Heart left ventricle (tissue), 13 donors: ENCODE results near the gene SUSD4.

Experiments used
- CTCF ChIP-seq, 12 donors: fragments of 200-600 bp; sonication (generic) in 4 of 12; IDR thresholded peaks; one replicate each; pipeline versions ENCODE4 v1.5.0 to v1.8.0; 2018 to 2022; ENCODE audit warnings: antibody characterized with exemption in 12 of 12, mild to moderate bottlenecking in 5 of 12
- POLR2A ChIP-seq, 2 donors: fragments of 450-650 bp; IDR thresholded peaks; one replicate each; pipeline ENCODE4 v1.6.1; 2017; ENCODE audit warnings: antibody characterized with exemption in 2 of 2, mild to moderate bottlenecking in 2 of 2, moderate library complexity in 2 of 2
- donor health status: ischemic (EF 13 %, LVEDD 7.1; RV severe dilation, severe dysfunction).
- donor health status: DM: no; HTN: yes; CAD: no.
- donor health status: DM: no; HTN: no; CAD: no.
- donor health status: ischemic (EF 25% LVEDD 6.9; RV normal size, moderate dysfunction).
- donor health status: ischemic (EF 25% LVEDD 5.7; RV mildly dilated, moderate dysfunction).
- donor health status: ischemic (EF 35%, LVEDD 5.7; RV mildly dilated, moderate dysfunction).
- donor health status: nonischemic (EF 11% LVEDD 7.7; RV severe dilation, severe dysfunction).
- donor health status: DM: yes; HTN: yes; CAD: no.
- donor health status: PGD.
- donor health status: ischemic (EF 29% LVEDD 5.4; RV normal size, mild dysfunction).
- donor health status: nonischemic (EF 23%, LVEDD 6.1; RV moderate dilation, normal function).

DNA sequence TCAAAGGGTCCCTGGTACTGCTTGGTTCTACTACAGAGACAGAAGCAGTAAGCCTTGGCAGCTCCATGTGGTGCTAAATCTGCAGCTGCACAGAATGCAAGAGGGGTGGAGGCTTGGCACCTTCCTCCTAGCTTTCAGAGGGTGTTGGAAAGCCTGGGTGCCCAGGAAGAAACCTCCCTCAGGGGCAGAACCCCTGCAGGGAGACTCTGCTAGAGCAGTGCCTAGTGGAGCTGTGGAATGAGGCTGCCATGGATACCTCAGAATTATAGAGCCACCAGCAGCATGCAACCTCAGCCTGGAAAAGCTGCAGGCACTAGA, 144.7 kb downstream of the SUSD4 start:
- TF ChIP-seq CTCF (IDR thresholded peaks at IDR 0.05) (no peak), POLR2A (IDR thresholded peaks at IDR 0.05) (no peak)
